ENCODE measurements around the gene GALNT2.

The GALNT2 gene

GRCh38 chr1:230028602-230029223 lies 38.3 kb upstream of the GALNT2 start:
- TF ChIP-seq CTCF (IDR thresholded peaks at IDR 0.05; ENCODE audit: extremely low read depth, insufficient read depth, missing control alignments): no peak
- DNase-seq (ENCODE audit: low spot score): no peak
- in situ Hi-C loops (cut with MboI; ENCODE audit: low pct_unique_long_range_greater_than_20kb, low sequenced_read_pairs, unreplicated experiment): no loop called here

GRCh38 chr1:230029244-230029941 lies 37.6 kb upstream of the GALNT2 start:
- in situ Hi-C loops (cut with MboI; ENCODE audit: low pct_unique_long_range_greater_than_20kb, low sequenced_read_pairs, unreplicated experiment): no loop called here
- TF ChIP-seq CTCF (IDR thresholded peaks at IDR 0.05; ENCODE audit: extremely low read depth, insufficient read depth, missing control alignments): no peak
- no peak for DNase-seq (ENCODE audit: low spot score)

- no peak for TF ChIP-seq CTCF (IDR thresholded peaks at IDR 0.05; ENCODE audit: extremely low read depth, insufficient read depth, missing control alignments)
- DNase-seq (ENCODE audit: low spot score): no peak
- in situ Hi-C loops (cut with MboI; ENCODE audit: low pct_unique_long_range_greater_than_20kb, low sequenced_read_pairs, unreplicated experiment): no loop called here
These were observed 36.8 kb upstream of the GALNT2 start for GRCh38 chr1:230030122-230030821.

- in situ Hi-C loops (cut with MboI; ENCODE audit: low pct_unique_long_range_greater_than_20kb, low sequenced_read_pairs, unreplicated experiment): no loop called here
These were observed 35.9 kb upstream of the GALNT2 start for GRCh38 chr1:230031131-230031530.

GRCh38 chr1:230032516-230033281 lies 34.3 kb upstream of the GALNT2 start:
- in situ Hi-C loops (cut with MboI; ENCODE audit: low pct_unique_long_range_greater_than_20kb, low sequenced_read_pairs, unreplicated experiment): no loop called here
- TF ChIP-seq CTCF (IDR thresholded peaks at IDR 0.05; ENCODE audit: extremely low read depth, insufficient read depth, missing control alignments): no peak
- DNase-seq (ENCODE audit: low spot score): no peak

More at GRCh38 chr1:230031131-230031530, 35.9 kb upstream of the GALNT2 start:
- TF ChIP-seq CTCF (IDR thresholded peaks at IDR 0.05; ENCODE audit: extremely low read depth, insufficient read depth, missing control alignments): no peak
- no peak for DNase-seq (ENCODE audit: low spot score)

- no peak for TF ChIP-seq CTCF (IDR thresholded peaks at IDR 0.05; ENCODE audit: extremely low read depth, insufficient read depth, missing control alignments)
- in situ Hi-C loops (cut with MboI; ENCODE audit: low pct_unique_long_range_greater_than_20kb, low sequenced_read_pairs, unreplicated experiment): no loop called here
- no peak for DNase-seq (ENCODE audit: low spot score)
These were observed 29.8 kb upstream of the GALNT2 start for GRCh38 chr1:230037261-230037660.
